HepG2 (cell line): ENCODE measurements around the gene SETD1B. TPM values are rescaled to one million over a fixed set of nuclear protein-coding genes. Genes with fewer than 3 reads are reported as not detected.

Source experiments
- ARNTL ChIP-seq: sonication (generic); formaldehyde crosslinking; IDR thresholded peaks from 2 replicates; pipeline ENCODE4 v1.4.0; 2020; ENCODE audit warnings: mild to moderate bottlenecking, missing genetic modification reagents
- ESRRA ChIP-seq: sonication (generic); formaldehyde crosslinking; IDR thresholded peaks from 2 replicates; pipeline ENCODE4 v1.5.1; 2020; ENCODE audit warnings: mild to moderate bottlenecking, low read depth, missing genetic modification reagents
- HES4 ChIP-seq: sonication (generic); formaldehyde crosslinking; IDR thresholded peaks from 2 replicates; pipeline ENCODE4 v1.9.0; 2021; ENCODE audit warnings: mild to moderate bottlenecking, missing genetic modification reagents, borderline replicate concordance
- MAX ChIP-seq: IDR thresholded peaks from 2 replicates; pipeline ENCODE4 v1.6.1; 2012; ENCODE audit warnings: inconsistent platforms
- MEIS1 ChIP-seq: sonication (generic); formaldehyde crosslinking; IDR thresholded peaks from 2 replicates; pipeline ENCODE4 v1.9.0; 2021; ENCODE audit warnings: mild to moderate bottlenecking, missing genetic modification reagents, moderate library complexity, borderline replicate concordance
- NR3C1 ChIP-seq: sonication (generic); formaldehyde crosslinking; IDR thresholded peaks from 2 replicates; pipeline ENCODE4 v1.4.0; 2020; ENCODE audit warnings: missing genetic modification reagents
- PHF8 ChIP-seq: sonication (generic); formaldehyde crosslinking; IDR thresholded peaks from 2 replicates; pipeline ENCODE4 v1.5.0; 2020; ENCODE audit warnings: missing genetic modification reagents
- RFX3 ChIP-seq: IDR thresholded peaks from 2 replicates; pipeline ENCODE4 v1.6.1; 2016; ENCODE audit warnings: missing biosample characterization, missing genetic modification reagents
- TBX3 ChIP-seq: fragments of 450-650 bp; IDR thresholded peaks from 2 replicates; pipeline ENCODE4 v1.6.1; 2017; ENCODE audit warnings: antibody characterized with exemption, mild to moderate bottlenecking, inconsistent platforms, borderline replicate concordance
- TEAD3 ChIP-seq: optimal IDR thresholded peaks from 2 replicates; pipeline ENCODE3; 2016; ENCODE audit warnings: borderline replicate concordance
- TRIM22 ChIP-seq: fragments of 450-650 bp; IDR thresholded peaks from 2 replicates; pipeline ENCODE4 v1.6.1; 2017
- ZBTB33 ChIP-seq: sonication (generic); formaldehyde crosslinking; IDR thresholded peaks from 2 replicates; pipeline ENCODE4 v1.4.0; 2020; ENCODE audit warnings: missing genetic modification reagents
- ZIK1 ChIP-seq: sonication (generic); formaldehyde crosslinking; IDR thresholded peaks from 2 replicates; pipeline ENCODE4 v1.5.0; 2020; ENCODE audit warnings: mild to moderate bottlenecking, low read depth, missing genetic modification reagents, borderline replicate concordance
- ZNF431 ChIP-seq: sonication (generic); formaldehyde crosslinking; IDR thresholded peaks from 2 replicates; pipeline ENCODE4 v1.9.0; 2022; ENCODE audit warnings: missing genetic modification reagents, low read depth, mild to moderate bottlenecking, borderline replicate concordance
- ZNF468 ChIP-seq: sonication (generic); formaldehyde crosslinking; IDR thresholded peaks from 2 replicates; pipeline ENCODE4 v1.8.0; 2022; ENCODE audit warnings: mild to moderate bottlenecking, moderate library complexity, missing genetic modification reagents
- ZNF672 ChIP-seq: sonication (generic); formaldehyde crosslinking; IDR thresholded peaks from 2 replicates; pipeline ENCODE4 v1.8.1; 2022; ENCODE audit warnings: missing genetic modification reagents
- polyA plus RNA-seq, 8 experiments: library from polyadenylated mRNA; depleted of rRNA in 3 of 8; stranded (reverse) in 7 of 8; unstranded in 1 of 8; fragments of >200 nt; fragmentation: Illumina TruSeq in 4 of 8; extraction: Trizol in 4 of 8; gene quantifications; 2 replicates each; pipeline versions ENCODE4 v1.2.1 to v1.2.3, GENCODE V29; 2011 to 2016; ENCODE audit warnings: low read depth in 4 of 8, missing spikeins in 1 of 8, mixed read lengths in 1 of 8; ENCODE audit not compliant: insufficient read depth in 1 of 8
- total RNA-seq, 5 experiments: library from RNA; depleted of rRNA; stranded (reverse); fragments of >200 nt; fragmentation: Illumina TruSeq; extraction: Trizol; gene quantifications; 2 replicates each; pipeline ENCODE4 v1.2.3, GENCODE V29; 2016; ENCODE audit warnings: low read depth in 1 of 5
- TF ChIP-seq, protein P1 (sequence below): sonication (generic); formaldehyde crosslinking; IDR thresholded peaks from 2 replicates; pipeline ENCODE4 v1.4.0; 2020; ENCODE audit warnings: missing genetic modification reagents
- TF ChIP-seq, protein P2 (sequence below): sonication (generic); formaldehyde crosslinking; IDR thresholded peaks from 2 replicates; pipeline ENCODE4 v1.5.1; 2020; ENCODE audit warnings: mild to moderate bottlenecking, missing genetic modification reagents, moderate library complexity
- TF ChIP-seq, protein P3 (sequence below): sonication (generic); formaldehyde crosslinking; IDR thresholded peaks from 2 replicates; pipeline ENCODE4 v1.5.0; 2020; ENCODE audit warnings: mild to moderate bottlenecking, missing genetic modification reagents

Gene SETD1B
- total and polyA plus RNA-seq, 2 of the 13 experiments (the other 11 are each of a cell fraction or from before 2014, with no cell fraction given), result 1.1 to 1.4 TPM

DNA sequence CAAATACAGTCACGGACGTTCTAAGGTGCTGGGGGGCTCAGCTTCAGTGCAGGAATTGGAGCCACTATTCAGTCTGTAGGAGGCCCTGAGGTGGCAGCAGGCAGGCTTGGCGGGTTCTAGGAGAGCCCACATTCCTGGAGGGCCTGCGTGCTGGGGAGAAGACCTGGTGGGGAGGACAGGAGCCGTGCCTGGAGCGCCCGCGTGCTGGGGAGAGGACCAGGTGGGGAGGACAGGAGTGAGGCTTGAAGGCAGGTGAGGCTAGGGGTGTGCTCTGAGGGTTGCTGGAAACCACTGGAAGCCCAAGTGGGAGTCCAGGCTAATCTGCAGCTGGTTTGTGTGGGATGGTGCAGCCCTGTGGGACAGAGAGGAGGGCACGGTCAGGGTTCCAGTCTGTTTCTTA is 33.4 kb upstream of the SETD1B start (continued):
- TF ChIP-seq MAX, result no peak
- TF ChIP-seq, protein P1, sequence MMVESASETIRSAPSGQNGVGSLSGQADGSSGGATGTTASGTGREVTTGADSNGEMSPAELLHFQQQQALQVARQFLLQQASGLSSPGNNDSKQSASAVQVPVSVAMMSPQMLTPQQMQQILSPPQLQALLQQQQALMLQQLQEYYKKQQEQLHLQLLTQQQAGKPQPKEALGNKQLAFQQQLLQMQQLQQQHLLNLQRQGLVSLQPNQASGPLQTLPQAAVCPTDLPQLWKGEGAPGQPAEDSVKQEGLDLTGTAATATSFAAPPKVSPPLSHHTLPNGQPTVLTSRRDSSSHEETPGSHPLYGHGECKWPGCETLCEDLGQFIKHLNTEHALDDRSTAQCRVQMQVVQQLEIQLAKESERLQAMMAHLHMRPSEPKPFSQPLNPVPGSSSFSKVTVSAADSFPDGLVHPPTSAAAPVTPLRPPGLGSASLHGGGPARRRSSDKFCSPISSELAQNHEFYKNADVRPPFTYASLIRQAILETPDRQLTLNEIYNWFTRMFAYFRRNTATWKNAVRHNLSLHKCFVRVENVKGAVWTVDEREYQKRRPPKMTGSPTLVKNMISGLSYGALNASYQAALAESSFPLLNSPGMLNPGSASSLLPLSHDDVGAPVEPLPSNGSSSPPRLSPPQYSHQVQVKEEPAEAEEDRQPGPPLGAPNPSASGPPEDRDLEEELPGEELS (CRISPR knock-in tag), result no peak
- no peak for TF ChIP-seq TBX3
- TF ChIP-seq HES4 (CRISPR knock-in tag), result no peak
- TF ChIP-seq ZNF468 (CRISPR knock-in tag), result no peak
- TF ChIP-seq TEAD3 (CRISPR knock-in tag), result peak; percentile 0
- TF ChIP-seq ZNF672 (CRISPR knock-in tag), result no peak
- no peak for TF ChIP-seq MEIS1 (CRISPR knock-in tag)
- 0 out of 2 replicates have a peak, but pooled peaks have one; percentile 6 for TF ChIP-seq PHF8
- TF ChIP-seq, protein P2, sequence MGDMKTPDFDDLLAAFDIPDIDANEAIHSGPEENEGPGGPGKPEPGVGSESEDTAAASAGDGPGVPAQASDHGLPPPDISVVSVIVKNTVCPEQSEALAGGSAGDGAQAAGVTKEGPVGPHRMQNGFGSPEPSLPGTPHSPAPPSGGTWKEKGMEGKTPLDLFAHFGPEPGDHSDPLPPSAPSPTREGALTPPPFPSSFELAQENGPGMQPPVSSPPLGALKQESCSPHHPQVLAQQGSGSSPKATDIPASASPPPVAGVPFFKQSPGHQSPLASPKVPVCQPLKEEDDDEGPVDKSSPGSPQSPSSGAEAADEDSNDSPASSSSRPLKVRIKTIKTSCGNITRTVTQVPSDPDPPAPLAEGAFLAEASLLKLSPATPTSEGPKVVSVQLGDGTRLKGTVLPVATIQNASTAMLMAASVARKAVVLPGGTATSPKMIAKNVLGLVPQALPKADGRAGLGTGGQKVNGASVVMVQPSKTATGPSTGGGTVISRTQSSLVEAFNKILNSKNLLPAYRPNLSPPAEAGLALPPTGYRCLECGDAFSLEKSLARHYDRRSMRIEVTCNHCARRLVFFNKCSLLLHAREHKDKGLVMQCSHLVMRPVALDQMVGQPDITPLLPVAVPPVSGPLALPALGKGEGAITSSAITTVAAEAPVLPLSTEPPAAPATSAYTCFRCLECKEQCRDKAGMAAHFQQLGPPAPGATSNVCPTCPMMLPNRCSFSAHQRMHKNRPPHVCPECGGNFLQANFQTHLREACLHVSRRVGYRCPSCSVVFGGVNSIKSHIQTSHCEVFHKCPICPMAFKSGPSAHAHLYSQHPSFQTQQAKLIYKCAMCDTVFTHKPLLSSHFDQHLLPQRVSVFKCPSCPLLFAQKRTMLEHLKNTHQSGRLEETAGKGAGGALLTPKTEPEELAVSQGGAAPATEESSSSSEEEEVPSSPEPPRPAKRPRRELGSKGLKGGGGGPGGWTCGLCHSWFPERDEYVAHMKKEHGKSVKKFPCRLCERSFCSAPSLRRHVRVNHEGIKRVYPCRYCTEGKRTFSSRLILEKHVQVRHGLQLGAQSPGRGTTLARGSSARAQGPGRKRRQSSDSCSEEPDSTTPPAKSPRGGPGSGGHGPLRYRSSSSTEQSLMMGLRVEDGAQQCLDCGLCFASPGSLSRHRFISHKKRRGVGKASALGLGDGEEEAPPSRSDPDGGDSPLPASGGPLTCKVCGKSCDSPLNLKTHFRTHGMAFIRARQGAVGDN, result peak; percentile 69
- TF ChIP-seq ESRRA, result no peak
- TF ChIP-seq, protein P3, sequence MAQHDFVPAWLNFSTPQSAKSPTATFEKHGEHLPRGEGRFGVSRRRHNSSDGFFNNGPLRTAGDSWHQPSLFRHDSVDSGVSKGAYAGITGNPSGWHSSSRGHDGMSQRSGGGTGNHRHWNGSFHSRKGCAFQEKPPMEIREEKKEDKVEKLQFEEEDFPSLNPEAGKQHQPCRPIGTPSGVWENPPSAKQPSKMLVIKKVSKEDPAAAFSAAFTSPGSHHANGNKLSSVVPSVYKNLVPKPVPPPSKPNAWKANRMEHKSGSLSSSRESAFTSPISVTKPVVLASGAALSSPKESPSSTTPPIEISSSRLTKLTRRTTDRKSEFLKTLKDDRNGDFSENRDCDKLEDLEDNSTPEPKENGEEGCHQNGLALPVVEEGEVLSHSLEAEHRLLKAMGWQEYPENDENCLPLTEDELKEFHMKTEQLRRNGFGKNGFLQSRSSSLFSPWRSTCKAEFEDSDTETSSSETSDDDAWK (CRISPR knock-in tag), result no peak
- no peak for TF ChIP-seq ZNF431 (CRISPR knock-in tag)
- TF ChIP-seq RFX3 (CRISPR knock-in tag), result no peak
- peak; percentile 56 for TF ChIP-seq ZBTB33 (CRISPR knock-in tag)
- 0 out of 2 replicates have a peak, but pooled peaks have one; percentile 8 for TF ChIP-seq ZIK1 (CRISPR knock-in tag)
- TF ChIP-seq NR3C1 (CRISPR knock-in tag), result no peak
- no peak for TF ChIP-seq TRIM22
- TF ChIP-seq ARNTL, result no peak
